ENCODE results near the gene DENND4B. TPM values are rescaled to one million over a fixed set of nuclear protein-coding genes. Genes with fewer than 3 reads are reported as not detected.
A peak's percentile ranks its signal among the peaks of the same experiment; 100 is the strongest.

The DENND4B gene
- total RNA-seq = 10 to 100 TPM; 28.9 to 63.7 (median 44.8) TPM

- WGBS, 2 donors = 26 to 27% methylated on average over 9 of the region's 28 CpGs
- Histone ChIP-seq H3K9me3 (no peaks in the 10 kb centered on the region), H3K4me3 (replicated peaks in 1 of 3) (peak within 1 kb of the TSS; percentile 70 to 89 (median 89)), H3K27ac (peak within 1 kb of the TSS; percentile 88 to 98 (median 92)), H3K36me3 (peaks cover 26 to 34% of the 10 kb centered on the region in 2 donors), H3K4me1 (peaks cover 9 to 18% of the 10 kb centered on the region in 2 donors), H3K27me3 (no peaks in the 10 kb centered on the region)
- intact Hi-C loops (cut with DNase I) = loop anchor here (10.0 kb wide), 1 partner anchor 152 kb away; no protein-coding TSS in a partner anchor
- peak; percentile 81 to 82 for DNase-seq
- peak; percentile 67 to 100 (median 90) for TF ChIP-seq CTCF (IDR thresholded peaks at IDR 0.05)
- peak in 1 of 2 donors; percentile 2 for TF ChIP-seq POLR2A (IDR thresholded peaks at IDR 0.05)
These were observed at the start of gene DENND4B for GRCh38 chr1:153946622-153947241. Gene DENND4B (minus strand): TSS chr1:153946718. CDS start chr1:153944374, 2,344 bp downstream.

- peaks cover 29 to 30% of the 10 kb centered on the region in 2 donors for H3K36me3 ChIP-seq
- WGBS, 2 donors = 96 to 97% methylated on average over 11 of the region's 11 CpGs
- H3K27me3 ChIP-seq = no peaks in the 10 kb centered on the region
- peaks cover 19% of the 10 kb centered on the region in 2 donors for H3K4me1 ChIP-seq
- TF ChIP-seq CTCF (IDR thresholded peaks at IDR 0.05) = no peak
- TF ChIP-seq POLR2A (IDR thresholded peaks at IDR 0.05) = no peak
- no peak for DNase-seq
- no peaks in the 10 kb centered on the region for H3K9me3 ChIP-seq
- intact Hi-C loops (cut with DNase I) = no loop called here
- H3K4me3 ChIP-seq (replicated peaks in 1 of 3) = no peak overlapping the region
- H3K27ac ChIP-seq = no peak overlapping the region
These were observed 49.1 kb upstream of the DENND4B start for GRCh38 chr1:153995640-153996039.

- H3K27ac ChIP-seq = no peak overlapping the region
- peaks cover 29 to 30% of the 10 kb centered on the region in 2 donors for H3K36me3 ChIP-seq
These were observed 48.7 kb upstream of the DENND4B start for GRCh38 chr1:153995202-153995601.

GRCh38 chr1:153991806-153992205 lies 45.3 kb upstream of the DENND4B start:
- Histone ChIP-seq H3K4me1 (peaks cover 19 to 28% of the 10 kb centered on the region in 2 donors), H3K27me3 (no peaks in the 10 kb centered on the region), H3K36me3 (peaks cover 29 to 30% of the 10 kb centered on the region in 2 donors), H3K27ac (peak overlapping the region in 2 of 3 donors; percentile 81 to 89), H3K4me3 (replicated peaks in 1 of 3) (peak overlapping the region in 1 of 3 donors; percentile 68), H3K9me3 (no peaks in the 10 kb centered on the region)
- intact Hi-C loops (cut with DNase I) = no loop called here
- DNase-seq = no peak
- WGBS, 2 donors = 86 to 91% methylated on average over 2 of the region's 2 CpGs
- TF ChIP-seq POLR2A (IDR thresholded peaks at IDR 0.05) = no peak

More at GRCh38 chr1:153995202-153995601, 48.7 kb upstream of the DENND4B start:
- Histone ChIP-seq H3K4me3 (replicated peaks in 1 of 3) (no peak overlapping the region), H3K4me1 (peaks cover 19 to 20% of the 10 kb centered on the region in 2 donors), H3K27me3 (no peaks in the 10 kb centered on the region), H3K9me3 (no peaks in the 10 kb centered on the region)
- DNase-seq = no peak
- 91 to 94% methylated on average over 3 of the region's 3 CpGs for WGBS, 2 donors
- intact Hi-C loops (cut with DNase I) = no loop called here
- no peak for TF ChIP-seq POLR2A (IDR thresholded peaks at IDR 0.05)
- no peak for TF ChIP-seq CTCF (IDR thresholded peaks at IDR 0.05)

GRCh38 chr1:153991151-153991630 lies 44.7 kb upstream of the DENND4B start:
- 9 to 15% methylated on average over 9 of the region's 9 CpGs for WGBS, 2 donors
- no peaks in the 10 kb centered on the region for H3K27me3 ChIP-seq
- intact Hi-C loops (cut with DNase I) = no loop called here
- H3K27ac ChIP-seq = peak overlapping the region; percentile 81 to 92 (median 89)
- H3K4me1 ChIP-seq = peaks cover 19 to 29% of the 10 kb centered on the region in 2 donors
- H3K4me3 ChIP-seq (replicated peaks in 1 of 3) = peak overlapping the region; percentile 68 to 100 (median 97)
- H3K36me3 ChIP-seq = peaks cover 29 to 30% of the 10 kb centered on the region in 2 donors
- no peak for DNase-seq
- TF ChIP-seq CTCF (IDR thresholded peaks at IDR 0.05) = no peak
- no peaks in the 10 kb centered on the region for H3K9me3 ChIP-seq

All from thyroid gland (tissue), 4 donors.